Activated CD4-positive, alpha-beta T cell treated with anti-CD3 and anti-CD28 coated beads for 24 hours (primary cell): ENCODE results near the gene ACTG1.

Source experiments
- DNase-seq, 2 donors: peaks; one replicate each; pipeline ENCODE4 v3.0.0-alpha.2; 2020; ENCODE audit warnings: low read depth in 2 of 2

Gene ACTG1

DNA sequence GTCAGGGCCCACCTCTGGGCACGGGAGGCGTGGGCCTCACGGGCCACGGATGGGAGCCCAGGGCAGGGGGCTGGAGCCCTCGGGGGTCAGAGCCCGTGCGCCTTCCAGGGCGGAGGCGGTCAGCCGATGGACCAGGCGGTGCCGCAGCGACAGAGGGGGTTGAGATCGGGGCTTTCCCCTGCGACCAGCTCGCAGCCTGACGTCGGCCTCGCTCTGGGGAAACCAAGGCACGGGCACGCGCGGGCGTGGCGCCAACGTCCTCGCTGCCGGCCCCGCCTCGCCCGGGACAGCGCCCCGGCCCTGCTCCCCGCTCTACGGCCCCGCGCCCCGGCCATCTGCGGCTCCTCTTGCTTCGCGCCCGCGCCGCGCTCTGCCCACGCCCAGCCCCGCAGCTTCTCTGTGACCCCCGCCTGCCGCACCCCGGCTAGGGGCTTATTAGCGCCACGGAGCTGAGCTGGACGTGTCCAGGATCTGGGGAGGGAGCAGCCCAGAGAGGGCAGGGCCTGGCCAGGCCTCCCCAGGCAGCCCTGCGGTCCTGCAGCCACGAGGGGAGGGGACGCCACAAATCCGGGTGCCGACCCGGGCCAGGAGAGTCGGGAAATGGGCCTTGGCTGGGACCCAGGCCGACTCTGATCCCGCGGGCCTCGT, 13.5 kb downstream of the ACTG1 start:
- DNase-seq = no peak

DNA sequence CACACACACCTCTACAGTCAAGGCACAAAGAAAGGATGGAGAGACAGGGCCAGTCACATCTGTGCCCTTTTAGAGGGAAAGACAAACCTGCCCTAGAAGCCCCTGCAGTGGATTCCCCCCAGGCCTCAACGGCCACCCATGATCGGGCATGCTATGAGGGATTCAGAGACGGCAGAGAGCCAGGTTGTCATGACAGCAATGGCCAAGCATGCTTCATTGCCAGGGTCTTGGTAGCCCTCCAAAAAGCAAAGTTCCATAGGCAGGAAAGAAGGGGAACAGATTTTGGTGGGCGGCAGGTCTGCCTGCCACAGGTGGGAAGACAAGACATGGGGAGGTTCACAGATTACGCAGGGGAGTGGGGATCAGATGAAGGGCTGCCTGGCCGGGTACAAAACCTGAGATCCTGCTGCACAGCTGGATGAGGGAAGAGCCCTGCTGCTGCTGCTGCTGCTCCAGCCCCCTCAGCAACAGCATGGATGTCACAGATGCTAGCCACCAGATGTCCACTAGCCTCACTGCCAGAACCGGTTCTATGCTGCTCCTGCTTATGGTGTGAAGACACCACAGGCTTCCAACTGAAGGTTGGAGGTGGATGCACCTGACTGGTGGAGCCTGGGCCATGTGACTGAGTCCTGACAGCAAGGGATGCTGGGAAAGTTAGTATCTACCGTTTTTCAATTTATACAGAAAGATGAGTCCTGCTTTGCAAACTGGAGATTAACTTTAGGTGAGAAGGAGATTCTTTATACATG, 17.8 kb downstream of the ACTG1 start:
- no peak for DNase-seq

- DNase-seq = no peak
Measured at GRCh38 chr17:81493198-81494038, 19.2 kb downstream of the ACTG1 start.

- DNase-seq = no peak
Measured at GRCh38 chr17:81492706-81493105, 19.9 kb downstream of the ACTG1 start.

DNA sequence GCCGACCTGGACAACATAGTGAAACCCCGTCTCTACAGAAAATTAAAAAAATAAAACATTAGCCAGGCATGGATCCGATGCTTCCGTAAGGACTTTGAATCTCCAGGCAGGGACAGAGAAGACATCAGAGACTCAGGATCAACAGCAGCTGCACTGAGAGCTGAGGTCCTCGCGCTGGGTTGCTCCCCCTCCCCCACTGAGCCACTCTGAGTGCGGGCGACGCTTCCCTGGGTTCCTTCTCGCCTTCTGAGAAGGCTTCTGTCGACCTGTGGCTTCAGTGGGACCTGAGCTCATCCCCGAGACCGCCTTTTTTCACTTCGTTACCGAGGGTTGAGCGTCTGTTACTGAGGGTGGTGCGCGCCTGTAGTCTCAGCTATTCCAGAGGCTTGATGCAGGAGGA, 20.4 kb downstream of the ACTG1 start:
- no peak for DNase-seq

- no peak for DNase-seq
Measured at GRCh38 chr17:81491761-81492160, 20.8 kb downstream of the ACTG1 start.

DNA sequence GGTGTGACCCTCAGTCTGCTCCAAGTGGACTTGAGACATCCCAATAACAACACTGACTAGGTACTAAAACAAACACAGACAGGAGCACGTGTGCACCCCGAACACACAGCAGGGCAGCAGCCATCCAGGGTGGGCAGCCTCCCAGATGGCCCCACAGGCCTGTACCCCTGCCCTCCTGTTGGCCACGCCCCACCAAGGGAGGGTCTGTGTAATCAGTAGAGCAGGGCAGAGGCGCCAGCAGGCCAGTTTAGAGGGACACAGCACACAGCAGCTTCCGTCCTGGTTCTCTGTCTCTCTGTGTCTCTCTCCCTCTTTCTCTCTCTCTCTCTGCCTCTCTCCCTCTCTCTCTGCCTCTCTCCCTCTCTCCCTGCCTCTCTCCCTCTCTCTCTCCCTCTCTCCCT, 21.4 kb downstream of the ACTG1 start:
- no peak for DNase-seq

DNA sequence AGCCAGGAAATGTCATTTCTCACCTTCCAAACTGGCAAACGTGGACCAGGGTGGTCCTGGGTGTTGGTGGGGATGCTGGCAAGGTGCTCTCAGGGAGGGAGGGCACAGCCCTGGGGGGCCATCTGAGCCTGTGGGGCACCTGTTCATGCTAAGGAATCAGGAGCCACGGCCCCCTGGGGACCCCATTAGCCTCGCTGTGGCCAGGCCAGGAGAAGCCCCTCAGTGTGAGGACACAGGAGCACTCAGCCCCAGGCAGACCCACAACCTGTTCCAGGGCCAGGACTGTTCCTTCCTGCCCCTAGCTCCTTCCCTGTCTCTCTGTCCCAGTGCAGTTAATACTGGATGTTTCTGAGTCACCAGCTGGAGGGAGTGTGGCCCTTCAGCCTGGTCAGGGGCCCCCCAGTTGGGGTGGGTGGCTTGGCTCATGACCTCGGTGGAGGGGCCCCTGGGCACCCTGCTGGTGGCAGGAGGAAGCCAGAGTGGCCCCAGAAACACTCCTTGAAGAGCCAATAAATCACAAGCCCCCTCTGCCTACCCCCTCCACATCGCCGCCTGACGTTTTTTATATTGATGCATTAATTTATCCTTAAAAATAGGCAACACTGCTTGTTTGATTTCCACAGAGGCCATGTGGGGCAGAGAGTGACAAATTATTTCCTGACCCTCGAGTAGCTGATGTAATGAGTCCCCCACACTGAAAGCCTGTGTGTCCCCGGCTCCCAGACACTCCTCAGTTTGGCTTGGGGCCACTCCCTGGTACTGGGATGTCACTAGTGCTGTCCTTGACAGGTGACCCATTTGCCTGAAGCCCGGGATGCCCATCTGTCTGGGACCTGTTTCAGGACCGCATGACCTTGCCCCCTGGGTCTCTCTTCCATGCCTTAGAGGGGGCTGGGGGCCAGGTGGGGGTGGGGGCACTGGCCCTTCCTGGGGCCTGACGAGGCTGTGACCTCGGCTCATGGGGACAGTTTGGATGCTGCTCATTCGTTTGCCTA, 22.3 kb downstream of the ACTG1 start:
- DNase-seq = no peak

DNA sequence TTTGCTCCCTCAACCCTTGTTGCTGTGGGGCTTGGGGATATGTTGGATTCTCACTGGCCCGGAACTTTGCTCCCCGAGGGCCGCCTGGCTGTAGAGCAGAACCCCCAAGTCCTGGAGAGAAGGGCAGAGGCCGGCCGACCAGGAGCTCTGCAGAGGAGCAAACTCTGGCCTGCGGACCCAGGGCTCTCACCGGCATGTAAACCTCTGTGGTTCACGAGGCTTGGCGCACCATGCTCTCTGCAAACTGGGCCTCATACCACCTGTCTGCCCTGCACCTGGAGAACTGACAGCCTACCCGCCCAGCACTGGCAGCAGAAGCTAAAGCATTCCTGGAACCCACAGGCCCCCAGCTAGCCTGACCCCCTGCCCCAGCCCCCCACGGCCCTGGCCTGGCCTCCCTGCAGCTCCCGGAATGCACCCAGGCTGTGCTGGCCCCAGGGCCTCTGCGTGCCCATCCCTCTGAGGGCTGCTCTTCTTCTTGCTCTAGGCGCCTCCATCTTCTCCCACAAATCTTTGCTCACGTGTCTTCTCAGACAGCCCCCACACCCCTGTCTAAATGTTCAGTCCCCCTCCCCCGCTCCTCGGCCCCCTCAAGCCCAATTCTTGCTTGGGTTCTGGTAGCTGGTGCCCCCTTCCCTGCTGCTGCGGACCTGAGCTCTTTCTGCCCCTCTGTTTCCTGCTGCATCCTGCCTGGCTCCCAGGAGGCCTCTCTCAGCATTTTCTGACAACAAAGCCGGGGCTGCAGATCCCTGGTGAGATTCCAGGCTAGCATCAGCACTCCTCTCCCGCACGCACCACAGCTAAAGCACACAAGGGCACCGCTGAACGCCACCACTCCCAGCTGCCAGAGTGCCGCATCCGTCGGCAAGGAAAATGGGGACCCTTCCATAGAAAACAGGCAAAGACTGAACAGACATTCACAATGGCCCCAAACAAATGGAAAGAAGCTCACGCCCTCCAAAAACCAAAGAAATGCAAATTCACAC, 23.3 kb downstream of the ACTG1 start:
- no peak for DNase-seq

GRCh38 chr17:81488276-81488860, 24.2 kb downstream of the ACTG1 start:
- DNase-seq = no peak

- DNase-seq = peak; percentile 74
Measured at GRCh38 chr17:81487487-81488275, 24.9 kb downstream of the ACTG1 start.

- no peak for DNase-seq
Measured at GRCh38 chr17:81487089-81487486, 25.5 kb downstream of the ACTG1 start.

DNA sequence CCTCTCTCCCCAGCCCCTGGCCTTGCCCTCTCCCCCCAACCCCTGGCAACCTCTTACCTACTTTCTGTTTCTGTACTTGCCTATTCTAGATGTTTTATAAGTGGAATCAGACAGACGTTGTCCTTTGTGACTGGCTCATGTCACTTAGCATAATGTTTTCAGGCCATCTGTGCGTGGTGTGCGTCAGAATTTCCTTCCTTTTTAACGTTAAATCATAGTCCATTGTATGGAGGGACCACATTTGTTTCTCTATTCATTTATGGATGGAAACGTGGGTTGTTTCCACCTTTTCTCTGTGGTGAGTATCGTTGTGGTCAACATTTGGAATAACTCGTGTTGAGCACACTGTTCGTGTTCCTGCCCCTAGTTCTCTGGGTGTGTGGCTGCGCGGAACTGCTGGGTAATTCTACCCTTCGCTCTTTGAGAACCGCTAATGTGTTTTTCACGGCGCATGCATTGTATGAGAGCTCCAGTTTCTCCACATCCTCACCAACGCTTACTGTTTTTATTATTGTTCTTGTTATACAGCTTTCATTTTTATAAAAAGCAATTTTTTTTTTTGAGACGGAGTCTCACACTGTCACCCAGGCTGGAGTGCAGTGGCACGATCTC, 26.3 kb downstream of the ACTG1 start:
- no peak for DNase-seq

DNA sequence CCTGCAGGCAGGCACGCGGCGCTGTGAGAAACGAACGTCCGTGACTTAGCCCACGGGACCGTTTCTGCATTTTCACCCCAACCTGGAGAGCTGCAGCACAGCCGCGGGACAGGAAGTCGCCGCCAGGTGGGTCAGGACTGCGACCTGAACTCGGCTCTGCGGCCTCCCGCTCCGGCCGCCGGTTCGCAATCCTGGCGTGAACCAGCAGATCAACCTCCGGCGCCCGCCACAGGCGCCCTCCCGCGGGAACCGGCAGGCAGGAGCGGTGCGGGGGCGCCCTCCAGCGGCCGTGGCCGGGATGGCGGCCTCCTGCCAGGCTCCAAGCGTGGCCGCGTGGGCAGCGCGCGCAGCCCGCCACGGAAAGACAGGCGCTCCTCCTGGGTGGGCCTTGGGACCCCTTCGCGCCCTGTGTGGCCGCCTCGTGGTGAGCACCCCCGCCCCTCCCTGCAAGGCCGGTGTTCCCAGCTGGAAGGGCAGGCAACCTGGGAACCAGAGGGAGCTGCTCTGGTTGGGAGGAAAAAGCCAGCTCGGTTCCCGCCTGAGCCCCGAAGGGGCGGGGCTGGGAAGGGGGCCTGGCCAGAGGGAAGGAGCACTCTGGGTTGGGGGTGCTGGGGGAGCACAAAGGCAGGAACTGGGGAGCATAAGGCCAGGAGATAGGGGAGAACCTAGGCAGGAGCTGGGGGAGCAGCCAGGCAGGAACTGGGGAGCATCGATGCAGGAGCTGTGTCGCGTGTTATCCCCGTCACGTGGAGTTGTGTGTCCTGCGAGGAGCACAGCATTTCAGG, 28.2 kb downstream of the ACTG1 start:
- peak; percentile 83 to 84 for DNase-seq

- no peak for DNase-seq
Measured at GRCh38 chr17:81483862-81484194, 28.8 kb downstream of the ACTG1 start.

- no peak for DNase-seq
Measured at GRCh38 chr17:81483085-81483861, 29.3 kb downstream of the ACTG1 start.

- no peak for DNase-seq
Measured at GRCh38 chr17:81482673-81483072, 29.9 kb downstream of the ACTG1 start.
